K562 (cell line): ENCODE measurements around the gene MYO16. TPM values are rescaled to one million over a fixed set of nuclear protein-coding genes. Genes with fewer than 3 reads are reported as not detected.

Source experiments
- ATAC-seq: fragments of 200-7000 bp; cut with Tn5 transposase; 3 replicates; pipeline ENCODE4 v1.9.1; 2020; ENCODE audit warnings: moderate library complexity
- BruUV-seq: library from RNA; stranded (reverse); fragments of 400-500 nt; replicated peaks from 2 replicates; lab custom pipeline; 2021; lab: Mats Ljungman, UMichigan
- CTCF ChIA-PET: fragments of 300-600 bp; formaldehyde crosslinking; extraction: SDS; loops from one replicate; lab custom pipeline; 2021; ENCODE audit warnings: low intra/inter-chr PET ratio; lab: Yijun Ruan, JAX
- POLR2A ChIA-PET: fragments of 300-600, 350-650 bp; sonication (Branson Sonifier 250); formaldehyde crosslinking; extraction: SDS; loops from one replicate; lab custom pipeline; 2021; ENCODE audit warnings: antibody characterized with exemption, inconsistent platforms; lab: Yijun Ruan, JAX
- DNase-seq, 4 experiments: peaks; one replicate each; pipeline versions ENCODE4 v3.0.0 to v3.0.0-alpha.2; 2011 to 2018; ENCODE audit warnings: low spot score in 3 of 4, mixed read lengths in 3 of 4; ENCODE audit errors: extremely low read depth in 1 of 4
- FAIRE-seq: peaks from 2 replicates; lab custom pipeline; 2011; peaks lifted over from hg19 to GRCh38; lab: Jason Lieb, UNC
- H2AFZ ChIP-seq: 2 replicates; pipeline ENCODE4 v1.6.0; 2011; ENCODE audit warnings: low read depth, low read length, control low read depth, inconsistent platforms
- H3K27ac ChIP-seq: fragments of 200-600 bp; 3 replicates; pipeline ENCODE4 v1.8.0; 2011; ENCODE audit warnings: low read depth, mild to moderate bottlenecking, control low read depth, inconsistent platforms, low read length, moderate library complexity, mixed read lengths; ENCODE audit errors: extremely low read depth
- H3K27me3 ChIP-seq, 2 experiments: fragments of 300-600 bp in 1 of 2; 2 replicates in 1 of 2; 3 replicates in 1 of 2; pipeline versions ENCODE4 v1.6.0 to v1.8.0; 2011; ENCODE audit warnings: inconsistent platforms in 2 of 2, low read length in 2 of 2, mild to moderate bottlenecking in 1 of 2, mixed read lengths in 1 of 2, moderate library complexity in 1 of 2; ENCODE audit not compliant: control insufficient read depth in 2 of 2, insufficient read depth in 2 of 2
- H3K36me3 ChIP-seq: fragments of 300-600 bp; 3 replicates; pipeline ENCODE4 v1.8.0; 2011; ENCODE audit warnings: mild to moderate bottlenecking, low read length, inconsistent platforms; ENCODE audit not compliant: control insufficient read depth, insufficient read depth
- H3K4me1 ChIP-seq, 2 experiments: fragments of 200-600 bp in 1 of 2; replicated peaks in 1 of 2; 2 replicates in 1 of 2; 3 replicates in 1 of 2; pipeline versions ENCODE4 v1.5.1 to v1.8.0; 2011; ENCODE audit warnings: inconsistent platforms in 2 of 2, low read length in 2 of 2, mild to moderate bottlenecking in 1 of 2, mixed read lengths in 1 of 2, moderate library complexity in 1 of 2; ENCODE audit not compliant: control insufficient read depth in 2 of 2, insufficient read depth in 2 of 2
- H3K4me2 ChIP-seq: 2 replicates; pipeline ENCODE4 v1.6.1; 2011; ENCODE audit warnings: low read length, control low read depth, inconsistent platforms, mixed read lengths; ENCODE audit not compliant: insufficient read depth
- H3K4me3 ChIP-seq: fragments of 200-600 bp; sonication (generic), shearing (Covaris generic); 2 replicates; pipeline ENCODE4 v1.5.1; 2016; ENCODE audit warnings: control low read depth, inconsistent platforms
- H3K79me2 ChIP-seq: fragments of 200-600 bp; 3 replicates; pipeline ENCODE4 v1.8.0; 2011; ENCODE audit warnings: low read length, inconsistent platforms; ENCODE audit not compliant: control insufficient read depth, insufficient read depth
- H3K9ac ChIP-seq, 2 experiments: 2 replicates each; pipeline versions ENCODE4 v1.6.0 to v1.6.1; 2011; ENCODE audit warnings: low read depth in 2 of 2, low read length in 2 of 2, control low read depth in 1 of 2, inconsistent platforms in 1 of 2, mild to moderate bottlenecking in 1 of 2, mixed read lengths in 1 of 2; ENCODE audit not compliant: insufficient read depth in 1 of 2
- H3K9me1 ChIP-seq: one replicate; pipeline ENCODE4 v1.6.0; 2011; ENCODE audit warnings: inconsistent platforms, mild to moderate bottlenecking, low read length, moderate library complexity; ENCODE audit not compliant: control insufficient read depth, insufficient read depth
- H3K9me3 ChIP-seq: replicated peaks from 2 replicates; pipeline ENCODE4 v1.5.1; 2011; ENCODE audit warnings: low read depth, low read length, inconsistent platforms; ENCODE audit not compliant: control insufficient read depth, insufficient read depth
- H4K20me1 ChIP-seq: replicated peaks from 2 replicates; pipeline ENCODE4 v1.6.1; 2011; ENCODE audit warnings: low read length, inconsistent platforms, mixed read lengths; ENCODE audit not compliant: control insufficient read depth, insufficient read depth
- ARID4B ChIP-seq: sonication (generic); formaldehyde crosslinking; IDR thresholded peaks from 2 replicates; pipeline ENCODE4 v1.8.0; 2022; ENCODE audit warnings: mild to moderate bottlenecking, missing genetic modification reagents
- BDP1 ChIP-seq: IDR thresholded peaks from 3 replicates; pipeline ENCODE4 v1.6.1; 2011; ENCODE audit not compliant: insufficient read length, insufficient read depth
- GATAD2B ChIP-seq: fragments of 450-650 bp; IDR thresholded peaks from 2 replicates; pipeline ENCODE4 v1.6.1; 2017; ENCODE audit warnings: mild to moderate bottlenecking, borderline replicate concordance
- HDAC3 ChIP-seq: fragments of 450-650 bp; IDR thresholded peaks from 2 replicates; pipeline ENCODE4 v1.6.1; 2018; ENCODE audit warnings: borderline replicate concordance, mild to moderate bottlenecking, moderate library complexity; ENCODE audit not compliant: partially characterized antibody
- MCM7 ChIP-seq, 2 experiments: fragments of 450-650 bp; IDR thresholded peaks; 2 replicates each; pipeline ENCODE4 v1.6.1; 2016 to 2018
- SETDB1 ChIP-seq: IDR thresholded peaks from one replicate; pipeline ENCODE4 v1.6.1; 2012; ENCODE audit warnings: low read length, control low read depth, inconsistent platforms
- ZNF175 ChIP-seq: fragments of 200-800 bp; sonication (Bioruptor generic); IDR thresholded peaks from 2 replicates; pipeline ENCODE4 v1.6.1; 2016; ENCODE audit warnings: low read depth, mild to moderate bottlenecking, missing genetic modification characterization, missing compliant biosample characterization
- ZNF780A ChIP-seq: fragments of 250-450 bp; sonication (Bioruptor Pico); IDR thresholded peaks from 2 replicates; pipeline ENCODE4 v1.5.0; 2021; ENCODE audit warnings: mild to moderate bottlenecking
- WGBS: fragments of 100-300 bp; shearing (Covaris generic); methylation state at CpG from one replicate; pipeline ENCODE4 v1.1.6; 2016; ENCODE audit warnings: low coverage, mixed read lengths; ENCODE audit not compliant: insufficient coverage; ENCODE audit errors: missing lambda C conversion rate; 5-methylcytosine and 5-hydroxymethylcytosine counted together
- in situ Hi-C: fragments of 300-500 bp; cut with MboI; formaldehyde crosslinking; loops from 4 replicates; pipeline ENCODE4 v1.15.0; 2018; ENCODE audit warnings: inconsistent platforms, mixed read lengths
- intact Hi-C: fragments of 100-400 bp; cut with micrococcal nuclease; formaldehyde crosslinking; loops from 2 replicates; pipeline ENCODE4 v1.14.2; 2022
- polyA plus RNA-seq, 8 experiments: library from polyadenylated mRNA; depleted of rRNA in 4 of 8; stranded (reverse) in 5 of 8; unstranded in 3 of 8; fragments of >200 nt; fragmentation: Nextera tagmentation in 2 of 8; fragmentation: Illumina TruSeq in 1 of 8; extraction: Ambion mirVana in 2 of 8; extraction: Trizol in 1 of 8; gene quantifications; 2 replicates each; pipeline versions ENCODE4 v1.2.1 to v1.2.3, GENCODE V29; 2011 to 2014; ENCODE audit warnings: inconsistent platforms in 1 of 8, missing spikeins in 1 of 8
- total RNA-seq, 7 experiments: library from RNA; depleted of rRNA in 6 of 7; stranded (reverse); fragments of >200 nt in 6 of 7; fragmentation: Illumina TruSeq in 2 of 7; extraction: Trizol in 2 of 7; gene quantifications; 2 replicates each; pipeline versions ENCODE4 v1.2.1 to v1.2.3, GENCODE V29; 2011 to 2021; ENCODE audit warnings: low replicate concordance in 1 of 7

Gene MYO16
- total and polyA plus RNA-seq, 9 of the 15 experiments (the other 6 are each of a cell fraction or from before 2014, with no cell fraction given): 4.3 to 45.7 (median 12.1) TPM

DNA sequence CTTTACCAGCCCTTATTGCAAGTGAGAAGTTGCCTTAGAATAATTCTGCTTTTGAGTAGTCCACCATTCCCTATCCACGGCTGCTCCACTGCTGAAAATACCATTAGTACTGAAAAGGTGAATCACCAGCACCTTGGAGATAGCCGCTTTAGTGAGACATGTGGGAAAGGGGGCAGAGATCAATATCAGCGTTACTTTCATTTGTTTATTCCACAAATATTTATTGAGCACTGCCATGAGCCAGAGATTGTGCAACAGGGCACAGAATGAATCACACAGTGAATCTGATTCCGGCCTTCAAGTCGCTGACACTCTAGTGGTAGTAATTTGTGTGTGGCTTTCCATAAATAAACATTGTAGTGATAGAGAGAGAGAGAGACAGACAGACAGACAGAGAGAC is 31.5 kb upstream of the MYO16 start:
- in situ Hi-C loops: no loop called here
- Histone ChIP-seq H3K79me2 (no peaks in the 10 kb centered on the region), H3K4me3 (no peak overlapping the region), H3K4me1 (no peaks in the 10 kb centered on the region; a peak in 1 of 5 replicates), H3K27ac (no peak overlapping the region), H3K9me1 (no peaks in the 10 kb centered on the region), H3K4me2 (no peak overlapping the region), H3K27me3 (no peaks in the 10 kb centered on the region), H3K36me3 (no peaks in the 10 kb centered on the region), H2AFZ (no peak overlapping the region), H3K9ac (no peak overlapping the region), H3K9me3 (no peaks in the 10 kb centered on the region), H4K20me1 (no peaks in the 10 kb centered on the region)
- no peak for TF ChIP-seq ZNF175
- TF ChIP-seq HDAC3: no peak
- no peak for TF ChIP-seq MCM7 (IDR thresholded peaks at IDR 0.05)
- TF ChIP-seq GATAD2B: no peak
- no peak for TF ChIP-seq ARID4B (CRISPR knock-in tag)
- TF ChIP-seq ZNF780A: no peak
- no peak for TF ChIP-seq BDP1
- TF ChIP-seq SETDB1: no peak
- ATAC-seq: no peak
- BruUV-seq: no TSS peak
- intact Hi-C loops: no loop called here
- FAIRE-seq: no peak
- DNase-seq: no peak
- ChIA-PET POLR2A (no interaction called here), CTCF (no interaction called here)
- 66% methylated on average over 5 of the region's 5 CpGs for WGBS
